Astrocyte (in vitro differentiated cells and primary cell): ENCODE measurements around the gene SPATA13. TPM values are rescaled to one million over a fixed set of nuclear protein-coding genes. Genes with fewer than 3 reads are reported as not detected.
"Not testable (repeated sequence)": the region's sequence is repeated elsewhere in the genome, so short reads cannot be mapped to it uniquely, and the experiment has no call there.

ENCODE experiments used
- DNase-seq: peaks from one replicate; pipeline ENCODE4 v3.0.0-alpha.2; 2010; ENCODE audit warnings: low read depth
- FAIRE-seq: peaks from 2 replicates; lab custom pipeline; 2011; peaks lifted over from hg19 to GRCh38; lab: Jason Lieb, UNC
- H2AFZ ChIP-seq: 2 replicates; pipeline ENCODE4 v1.6.0; 2012; ENCODE audit warnings: low read depth, low read length, inconsistent platforms
- H3K27ac ChIP-seq: 2 replicates; pipeline ENCODE4 v1.5.1; 2011; ENCODE audit warnings: low read depth, low read length, inconsistent platforms
- H3K27me3 ChIP-seq: 2 replicates; pipeline ENCODE4 v1.6.0; 2011; ENCODE audit warnings: low read length, inconsistent platforms; ENCODE audit not compliant: insufficient read depth
- H3K36me3 ChIP-seq: 2 replicates; pipeline ENCODE4 v1.5.1; 2011; ENCODE audit warnings: low read length, inconsistent platforms; ENCODE audit not compliant: insufficient read depth
- H3K4me1 ChIP-seq: 2 replicates; pipeline ENCODE4 v1.5.1; 2011; ENCODE audit warnings: low read length, inconsistent platforms; ENCODE audit not compliant: insufficient read depth
- H3K4me2 ChIP-seq: 2 replicates; pipeline ENCODE4 v1.6.0; 2012; ENCODE audit warnings: low read length, inconsistent platforms
- H3K4me3 ChIP-seq: 2 replicates; pipeline ENCODE4 v1.5.1; 2011; ENCODE audit warnings: low read depth, mild to moderate bottlenecking, low read length, inconsistent platforms; ENCODE audit not compliant: insufficient read depth
- H3K79me2 ChIP-seq: 2 replicates; pipeline ENCODE4 v1.6.0; 2012; ENCODE audit warnings: mild to moderate bottlenecking, low read length, inconsistent platforms; ENCODE audit not compliant: insufficient read depth
- H3K9ac ChIP-seq: 2 replicates; pipeline ENCODE4 v1.6.0; 2012; ENCODE audit warnings: mild to moderate bottlenecking, low read length, inconsistent platforms
- H3K9me3 ChIP-seq: 2 replicates; pipeline ENCODE4 v1.5.1; 2012; ENCODE audit warnings: low read depth, mild to moderate bottlenecking, low read length, inconsistent platforms; ENCODE audit not compliant: insufficient read depth
- H4K20me1 ChIP-seq: 2 replicates; pipeline ENCODE4 v1.6.0; 2012; ENCODE audit warnings: low read length, inconsistent platforms; ENCODE audit not compliant: insufficient read depth
- H3K27ac Mint-ChIP-seq: one replicate; pipeline ENCODE4 v1.8.0; 2021; ENCODE audit warnings: mild to moderate bottlenecking, mixed read lengths; ENCODE audit not compliant: unreplicated experiment
- H3K27me3 Mint-ChIP-seq: one replicate; pipeline ENCODE4 v1.8.0; 2021; ENCODE audit warnings: low read depth, mixed read lengths; ENCODE audit not compliant: unreplicated experiment
- H3K36me3 Mint-ChIP-seq: one replicate; pipeline ENCODE4 v1.8.0; 2021; ENCODE audit warnings: low read depth, mixed read lengths; ENCODE audit not compliant: unreplicated experiment
- H3K4me1 Mint-ChIP-seq: one replicate; pipeline ENCODE4 v1.8.0; 2021; ENCODE audit warnings: low read depth, mixed read lengths; ENCODE audit not compliant: unreplicated experiment
- H3K4me3 Mint-ChIP-seq: one replicate; pipeline ENCODE4 v1.8.0; 2021; ENCODE audit warnings: mild to moderate bottlenecking, moderate library complexity, mixed read lengths; ENCODE audit not compliant: unreplicated experiment
- H3K9me3 Mint-ChIP-seq: one replicate; pipeline ENCODE4 v1.8.0; 2021; ENCODE audit warnings: mild to moderate bottlenecking, mixed read lengths; ENCODE audit not compliant: unreplicated experiment
- CTCF ChIP-seq: IDR thresholded peaks from 2 replicates; pipeline ENCODE4 v1.5.1; 2011; ENCODE audit warnings: low read depth, mild to moderate bottlenecking, inconsistent platforms, low read length, moderate library complexity; ENCODE audit not compliant: insufficient read depth
- EZH2 ChIP-seq: IDR thresholded peaks from 2 replicates; pipeline ENCODE4 v1.6.1; 2012; ENCODE audit warnings: mild to moderate bottlenecking, low read length, inconsistent platforms; ENCODE audit not compliant: insufficient read depth
- total RNA-seq: library from RNA; stranded (reverse); gene quantifications from 2 replicates; pipeline ENCODE4 v1.2.1, GENCODE V29; 2021

The SPATA13 gene
- total RNA-seq, 1 donor from 2014 or later = 6.2 TPM

GRCh38 chr13:24215126-24215525 lies 54.6 kb downstream of the SPATA13 start:
- Histone ChIP-seq H3K4me1 (peaks cover 14% of the 10 kb centered on the region), H3K4me3 (no peak overlapping the region), H3K27ac (no peak overlapping the region), H3K9ac (no peak overlapping the region), H3K79me2 (no peaks in the 10 kb centered on the region), H3K36me3 (no peaks in the 10 kb centered on the region), H3K9me3 (no peaks in the 10 kb centered on the region), H4K20me1 (no peaks in the 10 kb centered on the region), H3K4me2 (no peak overlapping the region), H2AFZ (no peak overlapping the region), H3K27me3 (no peaks in the 10 kb centered on the region)
- H3K4me1 Mint-ChIP-seq = peaks cover 10% of the 10 kb centered on the region
- no peaks in the 10 kb centered on the region for H3K9me3 Mint-ChIP-seq
- H3K27me3 Mint-ChIP-seq = no peaks in the 10 kb centered on the region
- H3K27ac Mint-ChIP-seq = no peak overlapping the region
- no peak for TF ChIP-seq CTCF
- TF ChIP-seq EZH2 = no peak
- H3K36me3 Mint-ChIP-seq = no peaks in the 10 kb centered on the region
- no peak for FAIRE-seq
- no peak overlapping the region for H3K4me3 Mint-ChIP-seq
- DNase-seq = no peak

GRCh38 chr13:24215732-24216131 lies 55.2 kb downstream of the SPATA13 start:
- H3K9ac ChIP-seq = no peak overlapping the region
- no peak overlapping the region for H3K27ac ChIP-seq
- Mint-ChIP-seq H3K4me3 (no peak overlapping the region), H3K27ac (no peak overlapping the region), H3K36me3 (no peaks in the 10 kb centered on the region), H3K27me3 (no peaks in the 10 kb centered on the region), H3K9me3 (no peaks in the 10 kb centered on the region), H3K4me1 (peaks cover 13% of the 10 kb centered on the region)
- H4K20me1 ChIP-seq = no peaks in the 10 kb centered on the region
- no peaks in the 10 kb centered on the region for H3K36me3 ChIP-seq
- H3K4me3 ChIP-seq = no peak overlapping the region
- H3K27me3 ChIP-seq = no peaks in the 10 kb centered on the region
- FAIRE-seq = no peak
- peak overlapping the region; percentile 27 for H3K4me2 ChIP-seq
- TF ChIP-seq EZH2 (no peak), CTCF (no peak)
- H2AFZ ChIP-seq = no peak overlapping the region
- peak; percentile 75 for DNase-seq
- H3K79me2 ChIP-seq = no peaks in the 10 kb centered on the region
- H3K4me1 ChIP-seq = peaks cover 14% of the 10 kb centered on the region
- no peaks in the 10 kb centered on the region for H3K9me3 ChIP-seq

GRCh38 chr13:24216176-24216575 lies 55.7 kb downstream of the SPATA13 start:
- Histone ChIP-seq H3K4me2 (peak overlapping the region; percentile 27), H2AFZ (no peak overlapping the region), H3K79me2 (no peaks in the 10 kb centered on the region), H3K4me1 (peaks cover 14% of the 10 kb centered on the region), H3K9me3 (no peaks in the 10 kb centered on the region), H3K36me3 (no peaks in the 10 kb centered on the region), H3K27me3 (no peaks in the 10 kb centered on the region), H3K4me3 (no peak overlapping the region), H3K27ac (no peak overlapping the region), H4K20me1 (no peaks in the 10 kb centered on the region), H3K9ac (no peak overlapping the region)
- FAIRE-seq = no peak
- Mint-ChIP-seq H3K9me3 (no peaks in the 10 kb centered on the region), H3K4me3 (no peak overlapping the region), H3K27me3 (no peaks in the 10 kb centered on the region), H3K4me1 (peaks cover 18% of the 10 kb centered on the region), H3K27ac (no peak overlapping the region), H3K36me3 (no peaks in the 10 kb centered on the region)
- DNase-seq = peak; percentile 41
- TF ChIP-seq EZH2 = no peak
- TF ChIP-seq CTCF = no peak

- H3K9ac ChIP-seq, H3K27ac ChIP-seq, H3K4me3 Mint-ChIP-seq, H3K79me2 ChIP-seq, H2AFZ ChIP-seq, DNase-seq, H4K20me1 ChIP-seq, H3K4me2 ChIP-seq, H3K4me3 ChIP-seq, H3K9me3 Mint-ChIP-seq, FAIRE-seq, H3K27me3 Mint-ChIP-seq, H3K27me3 ChIP-seq, H3K27ac Mint-ChIP-seq, H3K9me3 ChIP-seq, H3K36me3 ChIP-seq, H3K36me3 Mint-ChIP-seq: not testable (repeated sequence)
- peaks cover 14% of the 10 kb centered on the region for H3K4me1 ChIP-seq
- H3K4me1 Mint-ChIP-seq = peaks cover 20% of the 10 kb centered on the region
Measured at GRCh38 chr13:24216779-24217178, 56.3 kb downstream of the SPATA13 start.
